Medulla oblongata (tissue), 1 donor: ENCODE measurements around the gene RLIM.
A peak's percentile ranks its signal among the peaks of the same experiment; 100 is the strongest.

Source experiments
- DNase-seq: peaks from one replicate; pipeline ENCODE4 v3.0.0-alpha.2; 2015; ENCODE audit errors: extremely low spot score

The RLIM gene

DNA sequence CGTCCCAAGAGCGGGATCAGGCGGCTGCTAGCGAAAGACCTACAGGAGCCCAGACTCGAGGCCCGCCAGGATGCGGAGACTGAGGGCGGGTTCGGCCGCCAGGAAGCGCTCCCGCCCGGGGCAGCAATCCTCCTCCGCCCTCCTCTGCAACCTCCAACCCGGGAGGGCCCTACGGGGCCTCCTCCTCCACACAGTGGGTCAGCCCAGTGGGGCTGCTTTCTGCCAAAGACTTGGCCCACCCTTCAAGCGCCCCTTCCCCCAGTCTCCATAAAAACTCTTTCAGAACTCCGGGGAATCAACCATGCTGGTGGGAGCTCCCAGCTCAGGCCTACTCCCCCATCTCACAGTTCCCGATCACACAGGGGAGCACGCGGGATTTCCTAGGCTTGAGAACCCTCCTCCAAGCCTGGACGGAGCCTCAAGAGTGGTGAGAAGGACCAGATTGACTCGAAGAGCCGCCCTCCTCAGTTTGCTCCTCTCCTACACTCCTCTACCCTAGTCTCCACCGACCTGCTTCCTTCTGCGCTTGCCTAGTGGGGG lies 77.5 kb downstream of the RLIM start:
- no peak for DNase-seq

DNA sequence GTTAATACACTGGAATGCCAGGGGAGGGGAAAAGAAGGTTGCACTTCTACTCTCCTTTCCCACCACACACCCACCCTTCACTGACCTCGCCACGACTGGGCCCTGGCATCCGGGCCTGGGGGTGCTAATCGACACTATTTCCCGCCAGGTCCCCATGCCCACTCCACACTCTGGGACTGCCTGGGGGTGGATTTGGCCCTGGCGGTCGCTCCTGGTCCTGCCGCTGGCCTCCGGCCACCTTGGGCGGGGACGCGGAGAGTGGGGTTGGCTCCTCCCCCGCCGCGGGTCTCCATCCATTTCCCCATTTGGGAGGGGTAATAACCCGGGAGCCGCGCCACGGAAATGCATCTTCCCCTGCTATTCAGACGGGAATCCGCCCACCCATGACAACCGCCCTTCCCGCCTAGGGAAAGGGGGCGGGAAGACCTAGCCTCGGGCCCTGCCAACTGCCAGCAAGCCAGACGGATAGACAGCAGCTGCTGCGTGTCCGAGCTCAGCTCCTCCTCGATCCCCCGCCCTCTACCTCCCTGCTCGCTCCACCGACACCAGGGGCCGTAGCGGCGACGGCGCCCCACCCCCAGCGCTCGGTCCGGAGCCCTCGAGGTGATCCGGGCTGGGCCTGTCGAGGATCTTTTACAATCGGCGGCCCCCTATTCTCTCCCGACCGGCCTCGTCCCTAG lies 78.1 kb downstream of the RLIM start:
- peak; percentile 62 for DNase-seq

DNA sequence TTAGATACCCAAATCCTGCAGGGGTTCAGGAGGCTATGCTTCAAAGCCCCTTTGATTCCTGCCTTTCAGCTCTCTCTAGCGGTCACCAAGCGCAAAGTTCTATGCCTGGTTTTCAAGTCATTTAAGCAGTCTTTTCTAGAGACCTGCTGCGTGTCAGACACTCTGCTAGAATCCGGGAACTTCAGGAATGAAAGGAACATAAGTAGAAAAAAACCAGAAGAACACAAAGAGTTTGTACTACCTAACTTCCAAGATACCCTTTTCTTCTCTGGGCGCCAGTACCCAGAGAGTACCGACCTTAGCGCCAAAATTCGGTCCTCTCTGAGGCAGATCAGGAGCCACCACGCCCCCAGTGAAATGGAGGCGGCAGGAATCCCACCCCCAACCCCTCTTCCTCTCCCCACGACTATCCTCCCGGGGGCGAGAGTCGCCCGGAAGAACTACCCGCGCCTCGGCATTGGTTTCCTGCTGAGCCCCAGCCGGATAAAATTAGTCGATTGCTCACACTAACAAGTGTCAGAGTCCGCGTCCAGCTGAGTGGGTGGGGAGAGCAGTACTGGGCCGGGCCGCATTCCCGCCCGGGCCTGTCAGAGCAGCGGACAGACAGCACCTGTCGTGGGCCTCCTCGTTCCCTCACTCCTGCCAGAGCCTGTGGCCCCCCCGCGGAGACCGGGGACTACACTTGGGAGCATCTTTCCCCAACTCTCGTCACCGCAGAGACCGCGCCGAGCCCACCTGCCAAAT lies 78.8 kb downstream of the RLIM start:
- peak; percentile 73 for DNase-seq
